HepG2 (cell line): ENCODE data around the gene RSPH1. TPM values are rescaled to one million over a fixed set of nuclear protein-coding genes. Genes with fewer than 3 reads are reported as not detected.

Experiments used
- ATAC-seq: fragments of 200-7000 bp; cut with Tn5 transposase; 3 replicates; pipeline ENCODE4 v1.9.1; 2020; ENCODE audit warnings: mild to moderate bottlenecking, moderate library complexity
- BruUV-seq: library from RNA; stranded (reverse); fragments of 400-500 nt; replicated peaks from 2 replicates; lab custom pipeline; 2021; lab: Mats Ljungman, UMichigan
- CTCF ChIA-PET: fragments of 300-600 bp; formaldehyde crosslinking; extraction: SDS; loops from one replicate; lab custom pipeline; 2021; ENCODE audit warnings: low total read pairs, inconsistent platforms, low intra/inter-chr PET ratio; lab: Yijun Ruan, JAX
- POLR2A ChIA-PET: fragments of 350-600 bp; sonication (Branson Sonifier 250); formaldehyde crosslinking; loops from one replicate; lab custom pipeline; 2020; ENCODE audit warnings: antibody characterized with exemption, inconsistent platforms; lab: Yijun Ruan, JAX
- DNase-seq: peaks from one replicate; pipeline ENCODE4 v3.0.0-alpha.2; 2015; ENCODE audit warnings: low spot score
- FAIRE-seq: peaks from 3 replicates; lab custom pipeline; 2011; peaks lifted over from hg19 to GRCh38; lab: Jason Lieb, UNC
- H2AFZ ChIP-seq: one replicate; pipeline ENCODE4 v1.6.1; 2011; ENCODE audit warnings: low read length, inconsistent platforms
- H3K27ac ChIP-seq: fragments of 300-600 bp; 3 replicates; pipeline ENCODE4 v1.8.0; 2011; ENCODE audit warnings: mixed run types, mild to moderate bottlenecking, mixed read lengths, low read length, inconsistent platforms; ENCODE audit not compliant: insufficient read depth; ENCODE audit errors: extremely low read length
- H3K27me3 ChIP-seq, 2 experiments: fragments of 200-600 bp in 1 of 2; 2 replicates in 1 of 2; 3 replicates in 1 of 2; pipeline versions ENCODE4 v1.6.0 to v1.8.0; 2011; ENCODE audit warnings: low read length in 2 of 2, mild to moderate bottlenecking in 2 of 2, moderate library complexity in 2 of 2, inconsistent platforms in 1 of 2; ENCODE audit not compliant: insufficient read depth in 2 of 2, control insufficient read depth in 1 of 2
- H3K36me3 ChIP-seq, 2 experiments: fragments of 200-600 bp in 1 of 2; replicated peaks in 1 of 2; 2 replicates in 1 of 2; 3 replicates in 1 of 2; pipeline versions ENCODE4 v1.5.1 to v1.8.0; 2011; ENCODE audit warnings: low read length in 2 of 2, inconsistent platforms in 1 of 2; ENCODE audit not compliant: insufficient read depth in 2 of 2, control insufficient read depth in 1 of 2
- H3K4me1 ChIP-seq: 2 replicates; pipeline ENCODE4 v1.5.1; 2012; ENCODE audit warnings: low read length, inconsistent platforms; ENCODE audit not compliant: insufficient read depth
- H3K4me2 ChIP-seq: 2 replicates; pipeline ENCODE4 v1.6.0; 2011; ENCODE audit warnings: low read depth, low read length, inconsistent platforms
- H3K4me3 ChIP-seq, 3 experiments: fragments of 200-600 bp in 1 of 3; sonication (generic), shearing (Covaris generic) in 1 of 3; replicated peaks in 1 of 3; 2 replicates each; pipeline ENCODE4 v1.5.1; 2011 to 2016; ENCODE audit warnings: low read length in 3 of 3, inconsistent platforms in 2 of 3, low read depth in 2 of 3, mild to moderate bottlenecking in 2 of 3, control low read depth in 1 of 3, mixed read lengths in 1 of 3; ENCODE audit not compliant: insufficient read depth in 1 of 3
- H3K79me2 ChIP-seq: one replicate; pipeline ENCODE4 v1.6.1; 2011; ENCODE audit warnings: low read length, inconsistent platforms; ENCODE audit not compliant: insufficient read depth
- H3K9ac ChIP-seq: 2 replicates; pipeline ENCODE4 v1.6.0; 2011; ENCODE audit warnings: mild to moderate bottlenecking, low read depth, low read length, inconsistent platforms; ENCODE audit not compliant: insufficient read depth
- H3K9me3 ChIP-seq: 2 replicates; pipeline ENCODE4 v1.5.1; 2012; ENCODE audit warnings: mild to moderate bottlenecking, low read length
- H4K20me1 ChIP-seq: 2 replicates; pipeline ENCODE4 v1.6.0; 2011; ENCODE audit warnings: inconsistent platforms, mild to moderate bottlenecking, low read length, moderate library complexity; ENCODE audit not compliant: insufficient read depth
- CSRNP1 ChIP-seq: sonication (generic); formaldehyde crosslinking; IDR thresholded peaks from 2 replicates; pipeline ENCODE4 v1.8.1; 2023; ENCODE audit warnings: mild to moderate bottlenecking, missing genetic modification reagents
- EZH2 ChIP-seq: conservative IDR thresholded peaks from 2 replicates; pipeline ENCODE4 v1.6.1; 2012; ENCODE audit warnings: mild to moderate bottlenecking, low read depth, low read length, moderate library complexity
- HOXA7 ChIP-seq: sonication (generic); formaldehyde crosslinking; IDR thresholded peaks from 2 replicates; pipeline ENCODE4 v1.8.1; 2022; ENCODE audit warnings: mild to moderate bottlenecking, missing genetic modification reagents, moderate library complexity
- IKZF4 ChIP-seq: sonication (generic); formaldehyde crosslinking; IDR thresholded peaks from 2 replicates; pipeline ENCODE4 v1.5.1; 2020; ENCODE audit warnings: borderline replicate concordance, mild to moderate bottlenecking, low read depth, missing genetic modification reagents; ENCODE audit errors: not compliant biosample characterization
- PCBP1 ChIP-seq: fragments of 200-400 bp; formaldehyde crosslinking; IDR thresholded peaks from 2 replicates; pipeline ENCODE4 v1.6.1; 2017; ENCODE audit warnings: mild to moderate bottlenecking, low read depth, low read length, borderline replicate concordance
- PRDM15 ChIP-seq: sonication (generic); formaldehyde crosslinking; IDR thresholded peaks from 2 replicates; pipeline ENCODE4 v1.4.0; 2020; ENCODE audit warnings: missing genetic modification reagents
- SMAD9 ChIP-seq: sonication (generic); formaldehyde crosslinking; IDR thresholded peaks from 2 replicates; pipeline ENCODE4 v1.5.1; 2020; ENCODE audit warnings: mild to moderate bottlenecking, missing genetic modification reagents
- ZNF24 ChIP-seq: fragments of 450-650 bp; IDR thresholded peaks from 2 replicates; pipeline ENCODE4 v1.6.1; 2017; ENCODE audit warnings: antibody characterized with exemption, mild to moderate bottlenecking
- ZNF256 ChIP-seq: sonication (generic); formaldehyde crosslinking; conservative IDR thresholded peaks from 2 replicates; pipeline ENCODE4 v1.4.0; 2020; ENCODE audit warnings: missing genetic modification reagents
- ZNF510 ChIP-seq: sonication (generic); formaldehyde crosslinking; IDR thresholded peaks from 2 replicates; pipeline ENCODE4 v1.4.0; 2020; ENCODE audit warnings: low read depth, mild to moderate bottlenecking, missing genetic modification reagents
- ZNF557 ChIP-seq: sonication (generic); formaldehyde crosslinking; IDR thresholded peaks from 2 replicates; pipeline ENCODE4 v1.4.0; 2020; ENCODE audit warnings: missing genetic modification reagents
- ZNF891 ChIP-seq: sonication (generic); formaldehyde crosslinking; IDR thresholded peaks from 2 replicates; pipeline ENCODE4 v1.5.0; 2020; ENCODE audit warnings: mild to moderate bottlenecking, missing genetic modification reagents
- WGBS: methylation state at CpG from one replicate; pipeline ENCODE4 v1.1.6; 2017; ENCODE audit warnings: low lambda C conversion rate; 5-methylcytosine and 5-hydroxymethylcytosine counted together
- in situ Hi-C: cut with HindIII; loops from 2 replicates; pipeline ENCODE4 v1.10.0; 2017; ENCODE audit warnings: low pct_unique_long_range_greater_than_20kb; ENCODE audit not compliant: extremely low pct_ligation_motif_present
- intact Hi-C: fragments of 100-400 bp; cut with micrococcal nuclease; formaldehyde crosslinking; loops from one replicate; pipeline ENCODE4 v1.10.0; 2022; ENCODE audit not compliant: unreplicated experiment
- polyA plus RNA-seq, 8 experiments: library from polyadenylated mRNA; depleted of rRNA in 3 of 8; stranded (reverse) in 7 of 8; unstranded in 1 of 8; fragments of >200 nt; fragmentation: Illumina TruSeq in 4 of 8; extraction: Trizol in 4 of 8; gene quantifications; 2 replicates each; pipeline versions ENCODE4 v1.2.1 to v1.2.3, GENCODE V29; 2011 to 2016; ENCODE audit warnings: low read depth in 4 of 8, missing spikeins in 1 of 8, mixed read lengths in 1 of 8; ENCODE audit not compliant: insufficient read depth in 1 of 8
- total RNA-seq, 5 experiments: library from RNA; depleted of rRNA; stranded (reverse); fragments of >200 nt; fragmentation: Illumina TruSeq; extraction: Trizol; gene quantifications; 2 replicates each; pipeline ENCODE4 v1.2.3, GENCODE V29; 2016; ENCODE audit warnings: low read depth in 1 of 5
- TF ChIP-seq, protein P1 (sequence below): sonication (generic); IDR thresholded peaks from 2 replicates; pipeline ENCODE4 v1.6.1; 2016; ENCODE audit warnings: low read depth, borderline replicate concordance
- TF ChIP-seq, protein P2 (sequence below): sonication (generic); formaldehyde crosslinking; IDR thresholded peaks from 2 replicates; pipeline ENCODE4 v1.5.1; 2020; ENCODE audit warnings: mild to moderate bottlenecking, missing genetic modification reagents

The RSPH1 gene
- total and polyA plus RNA-seq, 2 of the 13 experiments (the other 11 are each of a cell fraction or from before 2014, with no cell fraction given) = not detected

- TF ChIP-seq, protein P1, sequence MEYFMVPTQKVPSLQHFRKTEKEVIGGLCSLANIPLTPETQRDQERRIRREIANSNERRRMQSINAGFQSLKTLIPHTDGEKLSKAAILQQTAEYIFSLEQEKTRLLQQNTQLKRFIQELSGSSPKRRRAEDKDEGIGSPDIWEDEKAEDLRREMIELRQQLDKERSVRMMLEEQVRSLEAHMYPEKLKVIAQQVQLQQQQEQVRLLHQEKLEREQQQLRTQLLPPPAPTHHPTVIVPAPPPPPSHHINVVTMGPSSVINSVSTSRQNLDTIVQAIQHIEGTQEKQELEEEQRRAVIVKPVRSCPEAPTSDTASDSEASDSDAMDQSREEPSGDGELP = no peak
- TF ChIP-seq HOXA7 (CRISPR knock-in tag) (no peak), ZNF510 (no peak), PRDM15 (CRISPR knock-in tag) (peak; percentile 57; the same call in 1 of the 2 replicates), ZNF256 (CRISPR knock-in tag) (no peak), ZNF24 (no peak), ZNF891 (CRISPR knock-in tag) (0 out of 2 replicates have a peak, but pooled peaks have one; percentile 24), IKZF4 (CRISPR knock-in tag) (no peak)
These were observed 797 bp upstream of the RSPH1 start (continued) for GRCh38 chr21:42496839-42497202.

GRCh38 chr21:42495765-42496119, 282 bp downstream of the RSPH1 start:
- Histone ChIP-seq H3K9ac (no peak overlapping the region), H3K9me3 (no peaks in the 10 kb centered on the region), H3K27me3 (peaks cover 0 to 10% of the 10 kb centered on the region in 2 experiments; a peak in 2 of 5 replicates), H3K4me1 (peaks cover 25% of the 10 kb centered on the region)
- intact Hi-C loops (no loop called here), in situ Hi-C loops (no loop called here)
- 12% methylated on average over 17 of the region's 18 CpGs for WGBS
- POLR2A ChIA-PET = no interaction called here
- BruUV-seq = no TSS peak
- TF ChIP-seq EZH2 (0 out of 2 replicates have a peak, but pooled peaks have one; percentile 50), SMAD9 (CRISPR knock-in tag) (no peak), CSRNP1 (CRISPR knock-in tag) (0 out of 2 replicates have a peak, but pooled peaks have one; percentile 30), ZNF557 (CRISPR knock-in tag) (no peak), PCBP1 (peak; percentile 9; the same call in 1 of the 2 replicates)
- TF ChIP-seq, protein P2, sequence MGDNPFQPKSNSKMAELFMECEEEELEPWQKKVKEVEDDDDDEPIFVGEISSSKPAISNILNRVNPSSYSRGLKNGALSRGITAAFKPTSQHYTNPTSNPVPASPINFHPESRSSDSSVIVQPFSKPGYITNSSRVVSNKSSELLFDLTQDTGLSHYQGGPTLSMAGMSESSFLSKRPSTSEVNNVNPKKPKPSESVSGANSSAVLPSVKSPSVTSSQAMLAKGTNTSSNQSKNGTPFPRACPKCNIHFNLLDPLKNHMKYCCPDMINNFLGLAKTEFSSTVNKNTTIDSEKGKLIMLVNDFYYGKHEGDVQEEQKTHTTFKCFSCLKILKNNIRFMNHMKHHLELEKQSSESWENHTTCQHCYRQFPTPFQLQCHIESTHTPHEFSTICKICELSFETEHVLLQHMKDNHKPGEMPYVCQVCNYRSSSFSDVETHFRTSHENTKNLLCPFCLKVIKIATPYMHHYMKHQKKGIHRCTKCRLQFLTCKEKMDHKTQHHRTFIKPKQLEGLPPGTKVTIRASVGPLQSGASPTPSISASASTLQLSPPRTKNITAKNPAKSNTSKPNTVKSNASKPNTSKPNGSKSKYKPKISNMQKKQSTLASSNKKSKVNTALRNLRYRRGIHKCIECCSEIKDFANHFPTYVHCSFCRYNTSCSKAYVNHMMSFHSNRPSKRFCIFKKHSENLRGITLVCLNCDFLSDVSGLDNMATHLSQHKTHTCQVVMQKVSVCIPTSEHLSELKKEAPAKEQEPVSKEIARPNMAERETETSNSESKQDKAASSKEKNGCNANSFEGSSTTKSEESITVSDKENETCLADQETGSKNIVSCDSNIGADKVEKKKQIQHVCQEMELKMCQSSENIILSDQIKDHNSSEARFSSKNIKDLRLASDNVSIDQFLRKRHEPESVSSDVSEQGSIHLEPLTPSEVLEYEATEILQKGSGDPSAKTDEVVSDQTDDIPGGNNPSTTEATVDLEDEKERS (CRISPR knock-in tag) = no peak
- TF ChIP-seq, all 625 proteins: peak for 3
- FAIRE-seq = no peak
- H3K4me3 ChIP-seq = peak overlapping the region; percentile 30 to 76 (median 43)
- H4K20me1 ChIP-seq = no peaks in the 10 kb centered on the region
- H3K27ac ChIP-seq = no peak overlapping the region
- no peak for DNase-seq
- CTCF ChIA-PET = no interaction called here
- H2AFZ ChIP-seq = no peak overlapping the region
- no peak; the same call in 2 of the 3 replicates for ATAC-seq
- H3K79me2 ChIP-seq = no peaks in the 10 kb centered on the region
- H3K4me2 ChIP-seq = peak overlapping the region; percentile 93
- H3K36me3 ChIP-seq = no peaks in the 10 kb centered on the region
